Limb (tissue), 2 donors: ENCODE data around the gene ZNF611.
"Not testable (repeated sequence)": the region's sequence is repeated elsewhere in the genome, so short reads cannot be mapped to it uniquely, and the experiment has no call there.

Experiments used
- DNase-seq, 2 donors: peaks; one replicate each; pipeline ENCODE4 v3.0.0-alpha.2; 2016; ENCODE audit errors: extremely low spot score in 2 of 2

Gene ZNF611

GRCh38 chr19:52716522-52716921 lies 18.3 kb downstream of the ZNF611 start:
- DNase-seq, result no peak

- DNase-seq, result not testable (repeated sequence)
Measured at GRCh38 chr19:52715902-52716301, 18.9 kb downstream of the ZNF611 start.

GRCh38 chr19:52715330-52715729 lies 19.5 kb downstream of the ZNF611 start:
- not testable (repeated sequence) for DNase-seq

GRCh38 chr19:52713051-52713450 lies 21.8 kb downstream of the ZNF611 start:
- not testable (repeated sequence) for DNase-seq

GRCh38 chr19:52711661-52712060 lies 23.2 kb downstream of the ZNF611 start:
- DNase-seq, result not testable (repeated sequence)

GRCh38 chr19:52710538-52710937 lies 24.3 kb downstream of the ZNF611 start:
- DNase-seq, result no peak

- DNase-seq, result not testable (repeated sequence)
Measured at GRCh38 chr19:52705615-52706014, 29.2 kb downstream of the ZNF611 start.

- no peak for DNase-seq
Measured at GRCh38 chr19:52703917-52704316, 30.9 kb downstream of the ZNF611 start.

GRCh38 chr19:52700673-52701072 lies 34.2 kb downstream of the ZNF611 start:
- no peak for DNase-seq

GRCh38 chr19:52699555-52699954 lies 35.3 kb downstream of the ZNF611 start:
- peak in 1 of 2 donors; percentile 31 for DNase-seq

- no peak for DNase-seq
Measured at GRCh38 chr19:52695996-52696395, 38.8 kb downstream of the ZNF611 start.

- no peak for DNase-seq
Measured at GRCh38 chr19:52694921-52695320, 39.9 kb downstream of the ZNF611 start.

GRCh38 chr19:52694281-52694680 lies 40.6 kb downstream of the ZNF611 start:
- not testable (repeated sequence) for DNase-seq

- DNase-seq, result no peak
Measured at GRCh38 chr19:52692431-52693008, 42.3 kb downstream of the ZNF611 start.

GRCh38 chr19:52691737-52692136 lies 43.1 kb downstream of the ZNF611 start:
- DNase-seq, result no peak

- no peak for DNase-seq
Measured at GRCh38 chr19:52691215-52691610, 43.6 kb downstream of the ZNF611 start.

- peak; percentile 90 to 95 for DNase-seq
Measured at GRCh38 chr19:52690369-52691214, 44.3 kb downstream of the ZNF611 start.

GRCh38 chr19:52689843-52690368 lies 44.9 kb downstream of the ZNF611 start:
- DNase-seq, result peak in 1 of 2 donors; percentile 56

- not testable (repeated sequence) for DNase-seq
Measured at GRCh38 chr19:52688925-52689796, 45.7 kb downstream of the ZNF611 start.

- no peak for DNase-seq
Measured at GRCh38 chr19:52688335-52688734, 46.5 kb downstream of the ZNF611 start.

GRCh38 chr19:52687684-52688083 lies 47.2 kb downstream of the ZNF611 start:
- no peak for DNase-seq

GRCh38 chr19:52685811-52686210 lies 49.0 kb downstream of the ZNF611 start:
- DNase-seq, result no peak
